Activated naive CD4-positive, alpha-beta T cell treated with anti-CD3 and anti-CD28 coated beads, Interleukin-2, amount 50 U/mL, for 72 hours (primary cell): ENCODE data around the gene ARL13B. TPM values are rescaled to one million over a fixed set of nuclear protein-coding genes. Genes with fewer than 3 reads are reported as not detected.
"Not testable (repeated sequence)": the region's sequence is repeated elsewhere in the genome, so short reads cannot be mapped to it uniquely, and the experiment has no call there.

ENCODE experiments used
- ATAC-seq, 2 donors: fragments of 150-1000 bp; cut with Tn5 transposase; 2 replicates each; pipeline ENCODE4 v1.10.0; 2021; ENCODE audit warnings: mild to moderate bottlenecking in 2 of 2, moderate library complexity in 2 of 2
- DNase-seq, 2 donors: peaks; one replicate each; pipeline ENCODE4 v3.0.0; 2021 to 2022; ENCODE audit warnings: low spot score in 2 of 2
- H3K27ac Mint-ChIP-seq, 2 donors: one replicate each; pipeline ENCODE4 v1.8.0; 2022; ENCODE audit warnings: mild to moderate bottlenecking in 2 of 2, mixed read lengths in 2 of 2
- H3K36me3 Mint-ChIP-seq, 2 donors: one replicate each; pipeline ENCODE4 v1.8.0; 2022; ENCODE audit warnings: mixed read lengths in 2 of 2
- H3K9me3 Mint-ChIP-seq, 2 donors: one replicate each; pipeline ENCODE4 v1.8.0; 2022; ENCODE audit warnings: mixed read lengths in 2 of 2
- total RNA-seq, 2 donors: library from RNA; stranded (reverse); gene quantifications; one replicate each; pipeline ENCODE4 v1.2.3, GENCODE V29; 2022

ARL13B gene
- total RNA-seq: 1 to 10 TPM; 9.0 to 9.5 TPM

- H3K36me3 Mint-ChIP-seq: peaks cover 0 to 4% of the 10 kb centered on the region in 2 donors
- ATAC-seq (peak; percentile 100), DNase-seq (peak; percentile 88 to 94)
- no peaks in the 10 kb centered on the region for H3K9me3 Mint-ChIP-seq
- H3K27ac Mint-ChIP-seq: peak within 1 kb of the TSS; percentile 89 to 98
Measured at GRCh38 chr3:93979850-93980676, at the start of gene ARL13B. Gene ARL13B (plus strand): TSS chr3:93980155. CDS start chr3:93980424, 269 bp downstream.

- Mint-ChIP-seq H3K9me3 (no peaks in the 10 kb centered on the region), H3K36me3 (no peaks in the 10 kb centered on the region), H3K27ac (no peak overlapping the region)
- no peak for ATAC-seq
- no peak for DNase-seq
Measured at GRCh38 chr3:93931597-93932229, 48.2 kb upstream of the ARL13B start.

- H3K36me3 Mint-ChIP-seq: no peaks in the 10 kb centered on the region
- no peak for ATAC-seq
- H3K9me3 Mint-ChIP-seq: no peaks in the 10 kb centered on the region
- DNase-seq: no peak
- H3K27ac Mint-ChIP-seq: no peak overlapping the region
Measured at GRCh38 chr3:93934366-93935046, 45.4 kb upstream of the ARL13B start.

- H3K9me3 Mint-ChIP-seq: no peaks in the 10 kb centered on the region
- ATAC-seq (no peak), DNase-seq (no peak)
- H3K27ac Mint-ChIP-seq: no peak overlapping the region
- no peaks in the 10 kb centered on the region for H3K36me3 Mint-ChIP-seq
Measured at GRCh38 chr3:93936549-93936948, 43.4 kb upstream of the ARL13B start.

- H3K9me3 Mint-ChIP-seq, H3K27ac Mint-ChIP-seq, DNase-seq, H3K36me3 Mint-ChIP-seq, ATAC-seq: not testable (repeated sequence)
Measured at GRCh38 chr3:93937485-93937884, 42.5 kb upstream of the ARL13B start.

- peaks cover 6 to 17% of the 10 kb centered on the region in 2 donors for H3K9me3 Mint-ChIP-seq
- ATAC-seq, H3K36me3 Mint-ChIP-seq, DNase-seq, H3K27ac Mint-ChIP-seq: not testable (repeated sequence)
Measured at GRCh38 chr3:93949958-93950357, 30.0 kb upstream of the ARL13B start.

GRCh38 chr3:93961026-93961425 is 18.9 kb upstream of the ARL13B start:
- ATAC-seq: no peak
- Mint-ChIP-seq H3K27ac (no peak overlapping the region), H3K9me3 (no peaks in the 10 kb centered on the region), H3K36me3 (no peaks in the 10 kb centered on the region)
- no peak for DNase-seq

- H3K36me3 Mint-ChIP-seq: no peaks in the 10 kb centered on the region
- H3K27ac Mint-ChIP-seq: no peak overlapping the region
- ATAC-seq: no peak
- no peak for DNase-seq
- no peaks in the 10 kb centered on the region for H3K9me3 Mint-ChIP-seq
Measured at GRCh38 chr3:93961489-93961888, 18.5 kb upstream of the ARL13B start.

- no peak for ATAC-seq
- Mint-ChIP-seq H3K36me3 (no peaks in the 10 kb centered on the region), H3K9me3 (no peaks in the 10 kb centered on the region), H3K27ac (no peak overlapping the region)
- DNase-seq: no peak
Measured at GRCh38 chr3:93962798-93963197, 17.2 kb upstream of the ARL13B start.

- H3K36me3 Mint-ChIP-seq, H3K9me3 Mint-ChIP-seq, DNase-seq, ATAC-seq, H3K27ac Mint-ChIP-seq: not testable (repeated sequence)
Measured at GRCh38 chr3:93965106-93965505, 14.8 kb upstream of the ARL13B start.

- H3K9me3 Mint-ChIP-seq: no peaks in the 10 kb centered on the region
- DNase-seq (no peak), ATAC-seq (no peak)
- no peaks in the 10 kb centered on the region for H3K36me3 Mint-ChIP-seq
- no peak overlapping the region for H3K27ac Mint-ChIP-seq
Measured at GRCh38 chr3:93969443-93969842, 10.5 kb upstream of the ARL13B start.

- Mint-ChIP-seq H3K9me3 (no peaks in the 10 kb centered on the region), H3K27ac (no peak overlapping the region), H3K36me3 (no peaks in the 10 kb centered on the region)
- ATAC-seq (no peak), DNase-seq (no peak)
Measured at GRCh38 chr3:93969997-93970396, 10.0 kb upstream of the ARL13B start.

GRCh38 chr3:93973131-93974126 is 6.5 kb upstream of the ARL13B start, which contains the start of gene PROS1:
Gene PROS1 (minus strand): TSS chr3:93973896. CDS start chr3:93973749, 147 bp downstream.
- Mint-ChIP-seq H3K36me3 (no peaks in the 10 kb centered on the region), H3K9me3 (no peaks in the 10 kb centered on the region), H3K27ac (peak within 1 kb of the TSS in 1 of 2 donors; percentile 64)
- peak; percentile 58 to 66 for DNase-seq
- peak; percentile 94 to 96 for ATAC-seq

- DNase-seq (no peak), ATAC-seq (no peak)
- peaks cover 0 to 4% of the 10 kb centered on the region in 2 donors for H3K36me3 Mint-ChIP-seq
- H3K9me3 Mint-ChIP-seq: no peaks in the 10 kb centered on the region
- no peak overlapping the region for H3K27ac Mint-ChIP-seq
Measured at GRCh38 chr3:93981649-93982048, 1.7 kb downstream of the ARL13B start.

- DNase-seq: no peak
- H3K36me3 Mint-ChIP-seq: peaks cover 0 to 4% of the 10 kb centered on the region in 2 donors
- no peak overlapping the region for H3K27ac Mint-ChIP-seq
- no peaks in the 10 kb centered on the region for H3K9me3 Mint-ChIP-seq
- ATAC-seq: no peak
Measured at GRCh38 chr3:93983408-93983807, 3.5 kb downstream of the ARL13B start.

GRCh38 chr3:93984618-93985017 is 4.7 kb downstream of the ARL13B start:
- no peak for ATAC-seq
- H3K9me3 Mint-ChIP-seq: no peaks in the 10 kb centered on the region
- H3K36me3 Mint-ChIP-seq: peaks cover 0 to 4% of the 10 kb centered on the region in 2 donors
- DNase-seq: no peak
- H3K27ac Mint-ChIP-seq: no peak overlapping the region
